K562 (cell line): Measurements from ENCODE around the gene PPL. TPM values are rescaled to one million over a fixed set of nuclear protein-coding genes. Genes with fewer than 3 reads are reported as not detected.

Source experiments
- ATAC-seq: fragments of 200-7000 bp; cut with Tn5 transposase; 3 replicates; pipeline ENCODE4 v1.9.1; 2020; ENCODE audit warnings: moderate library complexity
- BruUV-seq: library from RNA; stranded (reverse); fragments of 400-500 nt; replicated peaks from 2 replicates; lab custom pipeline; 2021; lab: Mats Ljungman, UMichigan
- CTCF ChIA-PET: fragments of 300-600 bp; formaldehyde crosslinking; extraction: SDS; loops from one replicate; lab custom pipeline; 2021; ENCODE audit warnings: low intra/inter-chr PET ratio; lab: Yijun Ruan, JAX
- POLR2A ChIA-PET: fragments of 300-600, 350-650 bp; sonication (Branson Sonifier 250); formaldehyde crosslinking; extraction: SDS; loops from one replicate; lab custom pipeline; 2021; ENCODE audit warnings: antibody characterized with exemption, inconsistent platforms; lab: Yijun Ruan, JAX
- DNase-seq, 4 experiments: peaks; one replicate each; pipeline versions ENCODE4 v3.0.0 to v3.0.0-alpha.2; 2011 to 2018; ENCODE audit warnings: low spot score in 3 of 4, mixed read lengths in 3 of 4; ENCODE audit errors: extremely low read depth in 1 of 4
- FAIRE-seq: peaks from 2 replicates; lab custom pipeline; 2011; peaks lifted over from hg19 to GRCh38; lab: Jason Lieb, UNC
- H2AFZ ChIP-seq: 2 replicates; pipeline ENCODE4 v1.6.0; 2011; ENCODE audit warnings: low read depth, low read length, control low read depth, inconsistent platforms
- H3K27ac ChIP-seq: fragments of 200-600 bp; 3 replicates; pipeline ENCODE4 v1.8.0; 2011; ENCODE audit warnings: low read depth, mild to moderate bottlenecking, control low read depth, inconsistent platforms, low read length, moderate library complexity, mixed read lengths; ENCODE audit errors: extremely low read depth
- H3K27me3 ChIP-seq, 2 experiments: fragments of 300-600 bp in 1 of 2; 2 replicates in 1 of 2; 3 replicates in 1 of 2; pipeline versions ENCODE4 v1.6.0 to v1.8.0; 2011; ENCODE audit warnings: inconsistent platforms in 2 of 2, low read length in 2 of 2, mild to moderate bottlenecking in 1 of 2, mixed read lengths in 1 of 2, moderate library complexity in 1 of 2; ENCODE audit not compliant: control insufficient read depth in 2 of 2, insufficient read depth in 2 of 2
- H3K36me3 ChIP-seq: fragments of 300-600 bp; 3 replicates; pipeline ENCODE4 v1.8.0; 2011; ENCODE audit warnings: mild to moderate bottlenecking, low read length, inconsistent platforms; ENCODE audit not compliant: control insufficient read depth, insufficient read depth
- H3K4me1 ChIP-seq, 2 experiments: fragments of 200-600 bp in 1 of 2; replicated peaks in 1 of 2; 2 replicates in 1 of 2; 3 replicates in 1 of 2; pipeline versions ENCODE4 v1.5.1 to v1.8.0; 2011; ENCODE audit warnings: inconsistent platforms in 2 of 2, low read length in 2 of 2, mild to moderate bottlenecking in 1 of 2, mixed read lengths in 1 of 2, moderate library complexity in 1 of 2; ENCODE audit not compliant: control insufficient read depth in 2 of 2, insufficient read depth in 2 of 2
- H3K4me2 ChIP-seq: 2 replicates; pipeline ENCODE4 v1.6.1; 2011; ENCODE audit warnings: low read length, control low read depth, inconsistent platforms, mixed read lengths; ENCODE audit not compliant: insufficient read depth
- H3K4me3 ChIP-seq: fragments of 200-600 bp; sonication (generic), shearing (Covaris generic); 2 replicates; pipeline ENCODE4 v1.5.1; 2016; ENCODE audit warnings: control low read depth, inconsistent platforms
- H3K79me2 ChIP-seq: fragments of 200-600 bp; 3 replicates; pipeline ENCODE4 v1.8.0; 2011; ENCODE audit warnings: low read length, inconsistent platforms; ENCODE audit not compliant: control insufficient read depth, insufficient read depth
- H3K9ac ChIP-seq, 2 experiments: 2 replicates each; pipeline versions ENCODE4 v1.6.0 to v1.6.1; 2011; ENCODE audit warnings: low read depth in 2 of 2, low read length in 2 of 2, control low read depth in 1 of 2, inconsistent platforms in 1 of 2, mild to moderate bottlenecking in 1 of 2, mixed read lengths in 1 of 2; ENCODE audit not compliant: insufficient read depth in 1 of 2
- H3K9me1 ChIP-seq: one replicate; pipeline ENCODE4 v1.6.0; 2011; ENCODE audit warnings: inconsistent platforms, mild to moderate bottlenecking, low read length, moderate library complexity; ENCODE audit not compliant: control insufficient read depth, insufficient read depth
- H3K9me3 ChIP-seq: replicated peaks from 2 replicates; pipeline ENCODE4 v1.5.1; 2011; ENCODE audit warnings: low read depth, low read length, inconsistent platforms; ENCODE audit not compliant: control insufficient read depth, insufficient read depth
- H4K20me1 ChIP-seq: replicated peaks from 2 replicates; pipeline ENCODE4 v1.6.1; 2011; ENCODE audit warnings: low read length, inconsistent platforms, mixed read lengths; ENCODE audit not compliant: control insufficient read depth, insufficient read depth
- CTBP1 ChIP-seq: fragments of 450-650 bp; IDR thresholded peaks from 2 replicates; pipeline ENCODE4 v1.6.1; 2016; ENCODE audit warnings: borderline replicate concordance
- GATAD2A ChIP-seq: fragments of 450-650 bp; IDR thresholded peaks from 2 replicates; pipeline ENCODE4 v1.6.1; 2017
- HDAC1 ChIP-seq, 2 experiments: fragments of 450-650 bp; IDR thresholded peaks; 2 replicates each; pipeline ENCODE4 v1.6.1; 2016 to 2017; ENCODE audit warnings: inconsistent platforms in 1 of 2, mild to moderate bottlenecking in 1 of 2, moderate library complexity in 1 of 2
- HDAC2 ChIP-seq: fragments of 450-650 bp; IDR thresholded peaks from 2 replicates; pipeline ENCODE4 v1.6.1; 2016; ENCODE audit warnings: mild to moderate bottlenecking
- MAZ ChIP-seq, 2 experiments: fragments of 450-650 bp in 1 of 2; sonication (generic) in 1 of 2; formaldehyde crosslinking; IDR thresholded peaks in 1 of 2; conservative IDR thresholded peaks in 1 of 2; 2 replicates each; pipeline versions ENCODE4 v1.4.0 to v1.5.0; 2020; ENCODE audit warnings: mild to moderate bottlenecking in 1 of 2, missing genetic modification reagents in 1 of 2
- NR3C1 ChIP-seq: sonication (generic); formaldehyde crosslinking; IDR thresholded peaks from 2 replicates; pipeline ENCODE4 v1.8.1; 2022; ENCODE audit warnings: missing genetic modification reagents
- ZFX ChIP-seq: sonication (generic); formaldehyde crosslinking; IDR thresholded peaks from 2 replicates; pipeline ENCODE4 v1.8.0; 2022; ENCODE audit warnings: mild to moderate bottlenecking, missing genetic modification reagents, moderate library complexity
- ZNF134 ChIP-seq: fragments of 250-450 bp; sonication (Bioruptor Pico); conservative IDR thresholded peaks from 2 replicates; pipeline ENCODE4 v1.4.0; 2020
- ZNF175 ChIP-seq: fragments of 200-800 bp; sonication (Bioruptor generic); IDR thresholded peaks from 2 replicates; pipeline ENCODE4 v1.6.1; 2016; ENCODE audit warnings: low read depth, mild to moderate bottlenecking, missing genetic modification characterization, missing compliant biosample characterization
- ZNF239 ChIP-seq: fragments of 250-450 bp; sonication (Bioruptor Pico); IDR thresholded peaks from 2 replicates; pipeline ENCODE4 v1.4.0; 2020; ENCODE audit warnings: mild to moderate bottlenecking
- whole genome bisulfite sequencing: fragments of 100-300 bp; shearing (Covaris generic); methylation state at CpG from one replicate; pipeline ENCODE4 v1.1.6; 2016; ENCODE audit warnings: low coverage, mixed read lengths; ENCODE audit not compliant: insufficient coverage; ENCODE audit errors: missing lambda C conversion rate; 5-methylcytosine and 5-hydroxymethylcytosine counted together
- in situ Hi-C: fragments of 300-500 bp; cut with MboI; formaldehyde crosslinking; loops from 4 replicates; pipeline ENCODE4 v1.15.0; 2018; ENCODE audit warnings: inconsistent platforms, mixed read lengths
- intact Hi-C: fragments of 100-400 bp; cut with micrococcal nuclease; formaldehyde crosslinking; loops from 2 replicates; pipeline ENCODE4 v1.14.2; 2022
- polyA plus RNA-seq, 8 experiments: library from polyadenylated mRNA; depleted of rRNA in 4 of 8; stranded (reverse) in 5 of 8; unstranded in 3 of 8; fragments of >200 nt; fragmentation: Nextera tagmentation in 2 of 8; fragmentation: Illumina TruSeq in 1 of 8; extraction: Ambion mirVana in 2 of 8; extraction: Trizol in 1 of 8; gene quantifications; 2 replicates each; pipeline versions ENCODE4 v1.2.1 to v1.2.3, GENCODE V29; 2011 to 2014; ENCODE audit warnings: inconsistent platforms in 1 of 8, missing spikeins in 1 of 8
- total RNA-seq, 7 experiments: library from RNA; depleted of rRNA in 6 of 7; stranded (reverse); fragments of >200 nt in 6 of 7; fragmentation: Illumina TruSeq in 2 of 7; extraction: Trizol in 2 of 7; gene quantifications; 2 replicates each; pipeline versions ENCODE4 v1.2.1 to v1.2.3, GENCODE V29; 2011 to 2021; ENCODE audit warnings: low replicate concordance in 1 of 7
- TF ChIP-seq, protein P1 (sequence below), 2 experiments: IDR thresholded peaks; 2 replicates each; pipeline ENCODE4 v1.6.1; 2011; ENCODE audit warnings: borderline replicate concordance in 1 of 2, control low read depth in 1 of 2, low read depth in 1 of 2, low read length in 1 of 2, mild to moderate bottlenecking in 1 of 2, mixed read lengths in 1 of 2, moderate library complexity in 1 of 2; ENCODE audit not compliant: insufficient read depth in 1 of 2, insufficient read length in 1 of 2, poor library complexity in 1 of 2, severe bottlenecking in 1 of 2; ENCODE audit errors: extremely low read depth in 1 of 2
- TF ChIP-seq, protein P2 (sequence below): sonication (generic); formaldehyde crosslinking; IDR thresholded peaks from 2 replicates; pipeline ENCODE4 v1.8.0; 2022; ENCODE audit warnings: missing genetic modification reagents, mild to moderate bottlenecking, moderate library complexity, borderline replicate concordance
- TF ChIP-seq, protein P3 (sequence below), 2 experiments: fragments of 450-650 bp; conservative IDR thresholded peaks; 2 replicates each; pipeline ENCODE4 v1.6.1; 2017; ENCODE audit warnings: mild to moderate bottlenecking in 2 of 2, moderate library complexity in 2 of 2
- TF ChIP-seq, protein P4 (sequence below), 3 experiments: IDR thresholded peaks in 2 of 3; conservative IDR thresholded peaks in 1 of 3; 2 replicates each; pipeline ENCODE4 v1.5.1; 2011 to 2012; ENCODE audit warnings: low read length in 3 of 3, mild to moderate bottlenecking in 3 of 3, control low read depth in 2 of 3, improper control_type of control experiment in 1 of 3, inconsistent platforms in 1 of 3, low read depth in 1 of 3, mixed read lengths in 1 of 3, moderate library complexity in 1 of 3; ENCODE audit not compliant: insufficient read depth in 2 of 3

The PPL gene
- total and polyA plus RNA-seq, 9 of the 15 experiments (the other 6 are each of a cell fraction or from before 2014, with no cell fraction given) = 0.01 to 0.15 (median 0.07) TPM; not detected in 3

DNA sequence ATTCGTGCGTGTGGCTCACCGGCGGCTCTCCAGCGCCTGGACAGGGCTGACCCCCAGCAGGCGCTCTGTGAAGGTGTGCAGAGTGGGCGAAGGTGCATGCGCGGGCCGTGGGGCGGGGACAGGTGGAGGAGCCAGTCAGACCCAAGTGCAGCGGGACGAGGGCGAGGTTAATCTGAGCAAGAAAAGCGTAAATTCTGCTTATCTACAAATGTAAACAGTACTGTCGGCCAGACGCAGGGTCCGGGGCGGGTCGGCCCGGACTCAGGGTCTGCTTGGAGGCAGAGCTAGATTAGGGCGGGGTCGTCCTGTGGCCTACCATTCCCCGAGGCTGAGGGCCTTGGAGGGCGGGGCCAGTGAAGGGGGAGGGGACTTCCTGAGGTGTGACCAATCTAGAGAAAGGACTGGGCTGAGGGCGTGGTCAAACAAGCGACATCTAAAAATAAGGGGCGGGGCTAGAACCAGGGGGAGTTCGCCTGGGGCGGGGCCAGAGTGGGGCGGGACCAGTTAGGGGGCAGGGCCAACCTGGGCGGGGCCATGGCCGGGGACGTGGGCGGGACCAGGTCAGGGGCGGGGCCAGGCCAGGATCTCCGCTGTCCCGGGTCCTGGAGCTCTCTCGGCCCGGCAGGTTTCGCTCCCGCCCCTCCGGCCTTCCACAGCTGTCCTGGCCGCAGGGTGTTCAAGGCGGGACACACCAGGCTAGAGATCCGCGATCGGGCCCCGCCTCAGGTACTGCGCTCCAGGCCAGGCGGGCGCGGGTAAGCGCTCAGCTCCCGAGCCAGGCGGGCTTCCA, 21.0 kb upstream of the PPL start, which contains the start of gene SEC14L5:
TSS of gene SEC14L5 (plus strand) at position 611 of the 790 bp plus-strand sequence. CDS start 994 bp downstream, outside the sequence.
- peak within 1 kb of the TSS; percentile 82 for H3K4me2 ChIP-seq
- H3K4me1 ChIP-seq = peaks cover 3 to 24% of the 10 kb centered on the region in 2 experiments; a peak in 3 of 5 replicates
- no peaks in the 10 kb centered on the region for H3K36me3 ChIP-seq
- DNase-seq = peak; percentile 98 to 100 (median 100)
- ChIA-PET POLR2A (interaction anchor here (0.6 to 0.9 kb wide), 3 partner anchors 9 to 812 kb away, joined by 3 to 4 read pairs (median 3); no protein-coding TSS in a partner anchor), CTCF (no interaction called here)
- H3K79me2 ChIP-seq = no peaks in the 10 kb centered on the region
- peak; percentile 99 for FAIRE-seq
- intact Hi-C loops (loop anchor here (5.0 to 10.0 kb wide), 4 partner anchors 134 to 543 kb away; partner anchors contain the start of genes CORO7 and MGRN1), in situ Hi-C loops (loop anchor here (5.0 to 10.0 kb wide), 2 partner anchors 241 to 443 kb away; no protein-coding TSS in a partner anchor)
- no peaks in the 10 kb centered on the region for H3K9me3 ChIP-seq
- under 1% methylated on average over 41 of the region's 56 CpGs for WGBS
- H3K4me3 ChIP-seq = peak within 1 kb of the TSS; percentile 49
- H2AFZ ChIP-seq = peak within 1 kb of the TSS; percentile 84
- H3K27me3 ChIP-seq = peaks cover 34 to 51% of the 10 kb centered on the region in 2 experiments; a peak in 4 of 5 replicates
- H3K9me1 ChIP-seq = peaks cover 4% of the 10 kb centered on the region
- ATAC-seq = peak; percentile 95
- H3K9ac ChIP-seq = peak within 1 kb of the TSS in 1 of 2 experiments; percentile 89; a peak in 2 of 4 replicates
- H4K20me1 ChIP-seq = peaks cover 25% of the 10 kb centered on the region
- BruUV-seq = no TSS peak
- H3K27ac ChIP-seq = no peak within 1 kb of the TSS
- TF ChIP-seq ZNF134 (CRISPR knock-in tag) (peak; percentile 83), ZNF239 (CRISPR knock-in tag) (peak; percentile 98), ZFX (CRISPR knock-in tag) (peak; percentile 63), ZNF175 (CRISPR knock-in tag) (no peak), MAZ (CRISPR knock-in tag; conservative IDR thresholded peaks at IDR 0.05 in 1 of 2, IDR thresholded peaks at IDR 0.05 in 1 of 2) (peak; percentile 11 to 25; a peak in 1 of 4 replicates), GATAD2A (0 out of 2 replicates have a peak, but pooled peaks have one; percentile 39), HDAC1 (IDR thresholded peaks at IDR 0.05) (peak in 1 of 2 experiments; percentile 20; a peak in 2 of 4 replicates), NR3C1 (0 out of 2 replicates have a peak, but pooled peaks have one; percentile 48), HDAC2 (peak; percentile 33; the same call in 1 of the 2 replicates), CTBP1 (peak; percentile 29; the same call in 1 of the 2 replicates)
- TF ChIP-seq, protein P1, sequence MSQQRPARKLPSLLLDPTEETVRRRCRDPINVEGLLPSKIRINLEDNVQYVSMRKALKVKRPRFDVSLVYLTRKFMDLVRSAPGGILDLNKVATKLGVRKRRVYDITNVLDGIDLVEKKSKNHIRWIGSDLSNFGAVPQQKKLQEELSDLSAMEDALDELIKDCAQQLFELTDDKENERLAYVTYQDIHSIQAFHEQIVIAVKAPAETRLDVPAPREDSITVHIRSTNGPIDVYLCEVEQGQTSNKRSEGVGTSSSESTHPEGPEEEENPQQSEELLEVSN (IDR thresholded peaks at IDR 0.05; ENCODE audit: borderline replicate concordance in 1 of 2, extremely low read depth in 1 of 2, insufficient read depth in 1 of 2, insufficient read length in 1 of 2, low read depth in 1 of 2, low read length in 1 of 2, poor library complexity in 1 of 2, severe bottlenecking in 1 of 2) = peak in 1 of 2 experiments; percentile 16
- TF ChIP-seq, protein P2, sequence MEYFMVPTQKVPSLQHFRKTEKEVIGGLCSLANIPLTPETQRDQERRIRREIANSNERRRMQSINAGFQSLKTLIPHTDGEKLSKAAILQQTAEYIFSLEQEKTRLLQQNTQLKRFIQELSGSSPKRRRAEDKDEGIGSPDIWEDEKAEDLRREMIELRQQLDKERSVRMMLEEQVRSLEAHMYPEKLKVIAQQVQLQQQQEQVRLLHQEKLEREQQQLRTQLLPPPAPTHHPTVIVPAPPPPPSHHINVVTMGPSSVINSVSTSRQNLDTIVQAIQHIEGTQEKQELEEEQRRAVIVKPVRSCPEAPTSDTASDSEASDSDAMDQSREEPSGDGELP (CRISPR knock-in tag) = peak; percentile 97
- TF ChIP-seq, protein P3, sequence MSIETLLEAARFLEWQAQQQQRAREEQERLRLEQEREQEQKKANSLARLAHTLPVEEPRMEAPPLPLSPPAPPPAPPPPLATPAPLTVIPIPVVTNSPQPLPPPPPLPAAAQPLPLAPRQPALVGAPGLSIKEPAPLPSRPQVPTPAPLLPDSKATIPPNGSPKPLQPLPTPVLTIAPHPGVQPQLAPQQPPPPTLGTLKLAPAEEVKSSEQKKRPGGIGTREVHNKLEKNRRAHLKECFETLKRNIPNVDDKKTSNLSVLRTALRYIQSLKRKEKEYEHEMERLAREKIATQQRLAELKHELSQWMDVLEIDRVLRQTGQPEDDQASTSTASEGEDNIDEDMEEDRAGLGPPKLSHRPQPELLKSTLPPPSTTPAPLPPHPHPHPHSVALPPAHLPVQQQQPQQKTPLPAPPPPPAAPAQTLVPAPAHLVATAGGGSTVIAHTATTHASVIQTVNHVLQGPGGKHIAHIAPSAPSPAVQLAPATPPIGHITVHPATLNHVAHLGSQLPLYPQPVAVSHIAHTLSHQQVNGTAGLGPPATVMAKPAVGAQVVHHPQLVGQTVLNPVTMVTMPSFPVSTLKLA (conservative IDR thresholded peaks at IDR 0.05) = peak in 1 of 2 experiments; percentile 24; a peak in 1 of 4 replicates
- TF ChIP-seq, protein P4, sequence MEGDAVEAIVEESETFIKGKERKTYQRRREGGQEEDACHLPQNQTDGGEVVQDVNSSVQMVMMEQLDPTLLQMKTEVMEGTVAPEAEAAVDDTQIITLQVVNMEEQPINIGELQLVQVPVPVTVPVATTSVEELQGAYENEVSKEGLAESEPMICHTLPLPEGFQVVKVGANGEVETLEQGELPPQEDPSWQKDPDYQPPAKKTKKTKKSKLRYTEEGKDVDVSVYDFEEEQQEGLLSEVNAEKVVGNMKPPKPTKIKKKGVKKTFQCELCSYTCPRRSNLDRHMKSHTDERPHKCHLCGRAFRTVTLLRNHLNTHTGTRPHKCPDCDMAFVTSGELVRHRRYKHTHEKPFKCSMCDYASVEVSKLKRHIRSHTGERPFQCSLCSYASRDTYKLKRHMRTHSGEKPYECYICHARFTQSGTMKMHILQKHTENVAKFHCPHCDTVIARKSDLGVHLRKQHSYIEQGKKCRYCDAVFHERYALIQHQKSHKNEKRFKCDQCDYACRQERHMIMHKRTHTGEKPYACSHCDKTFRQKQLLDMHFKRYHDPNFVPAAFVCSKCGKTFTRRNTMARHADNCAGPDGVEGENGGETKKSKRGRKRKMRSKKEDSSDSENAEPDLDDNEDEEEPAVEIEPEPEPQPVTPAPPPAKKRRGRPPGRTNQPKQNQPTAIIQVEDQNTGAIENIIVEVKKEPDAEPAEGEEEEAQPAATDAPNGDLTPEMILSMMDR (IDR thresholded peaks at IDR 0.05 in 2 of 3, conservative IDR thresholded peaks at IDR 0.05 in 1 of 3; ENCODE audit: insufficient read depth in 2 of 3, low read depth in 1 of 3, low read length in 3 of 3) = no peak
